GM21576 (cell line): Measurements from ENCODE around the gene SSR3.
"Not testable (repeated sequence)": the region's sequence is repeated elsewhere in the genome, so short reads cannot be mapped to it uniquely, and the experiment has no call there.

Experiments
- ATAC-seq: cut with Tn5 transposase; IDR thresholded peaks from one replicate; pipeline ENCODE4 v1.9.1; 2021; ENCODE audit warnings: mild to moderate bottlenecking, moderate library complexity; ENCODE audit not compliant: unreplicated experiment

The SSR3 gene

GRCh38 chr3:156554842-156555687, at the start of gene SSR3:
Gene SSR3 (minus strand): TSS chr3:156555117. CDS start chr3:156555089, 28 bp downstream.
- peak; percentile 99 for ATAC-seq

GRCh38 chr3:156604064-156604641, 49.2 kb upstream of the SSR3 start:
- no peak for ATAC-seq

GRCh38 chr3:156603379-156604017, 48.6 kb upstream of the SSR3 start:
- no peak for ATAC-seq

GRCh38 chr3:156602424-156602823, 47.5 kb upstream of the SSR3 start:
- ATAC-seq = peak; percentile 42

- no peak for ATAC-seq
These were observed 46.6 kb upstream of the SSR3 start for GRCh38 chr3:156601497-156601896.

- ATAC-seq = no peak
These were observed 45.9 kb upstream of the SSR3 start for GRCh38 chr3:156600834-156601233.

- ATAC-seq = no peak
These were observed 44.4 kb upstream of the SSR3 start for GRCh38 chr3:156599089-156599874.

- ATAC-seq = no peak
These were observed 43.5 kb upstream of the SSR3 start for GRCh38 chr3:156598413-156598812.

- no peak for ATAC-seq
These were observed 39.3 kb upstream of the SSR3 start for GRCh38 chr3:156594219-156594683.

- no peak for ATAC-seq
These were observed 38.9 kb upstream of the SSR3 start for GRCh38 chr3:156593814-156594213.

- not testable (repeated sequence) for ATAC-seq
These were observed 34.9 kb upstream of the SSR3 start for GRCh38 chr3:156589806-156590205.

GRCh38 chr3:156587760-156588069, 32.8 kb upstream of the SSR3 start:
- ATAC-seq = no peak

GRCh38 chr3:156586905-156587759, 32.2 kb upstream of the SSR3 start:
- peak; percentile 61 for ATAC-seq

- ATAC-seq = no peak
These were observed 28.6 kb upstream of the SSR3 start for GRCh38 chr3:156583469-156583868.

- peak; percentile 57 for ATAC-seq
These were observed 27.7 kb upstream of the SSR3 start for GRCh38 chr3:156582532-156583183.

- no peak for ATAC-seq
These were observed 27.0 kb upstream of the SSR3 start for GRCh38 chr3:156581954-156582353.

- ATAC-seq = no peak
These were observed 26.1 kb upstream of the SSR3 start for GRCh38 chr3:156581033-156581432.

GRCh38 chr3:156579427-156579851, 24.5 kb upstream of the SSR3 start:
- ATAC-seq = no peak

GRCh38 chr3:156577736-156578135, 22.8 kb upstream of the SSR3 start:
- ATAC-seq = no peak
